SU-DHL-6 (cell line): ENCODE data around the gene ENTR1.

ENCODE experiments used
- H2AFZ ChIP-seq: fragments of 200-600 bp; sonication (generic); 2 replicates; pipeline ENCODE4 v1.6.1; 2014; ENCODE audit warnings: low read depth, mild to moderate bottlenecking, moderate library complexity, mixed read lengths, antibody characterized with exemption, low read length; ENCODE audit not compliant: severe bottlenecking
- H3F3A ChIP-seq: fragments of 200-600 bp; shearing (Covaris generic); 2 replicates; pipeline ENCODE4 v1.6.0; 2016; ENCODE audit warnings: antibody characterized with exemption, mild to moderate bottlenecking; ENCODE audit not compliant: insufficient read depth
- H3K27ac ChIP-seq: fragments of 200-600 bp; sonication (generic); 2 replicates; pipeline ENCODE4 v1.5.1; 2016; ENCODE audit warnings: low read depth, mild to moderate bottlenecking, low read length, moderate library complexity, mixed read lengths
- H3K27me3 ChIP-seq: fragments of 200-600 bp; sonication (generic), shearing (Covaris generic); 2 replicates; pipeline ENCODE4 v1.6.0; 2014; ENCODE audit warnings: mild to moderate bottlenecking, low read length
- H3K36me3 ChIP-seq: fragments of 200-600 bp; sonication (generic); 2 replicates; pipeline ENCODE4 v1.6.1; 2014; ENCODE audit warnings: mild to moderate bottlenecking, low read length, mixed read lengths
- H3K4me2 ChIP-seq: fragments of 300-600, 200-600 bp; shearing (Covaris generic), sonication (generic); 2 replicates; pipeline ENCODE4 v1.6.0; 2014; ENCODE audit warnings: low read length, low read depth, mild to moderate bottlenecking; ENCODE audit not compliant: poor library complexity, severe bottlenecking
- H3K4me3 ChIP-seq: fragments of 200-600 bp; sonication (generic); 2 replicates; pipeline ENCODE4 v1.5.1; 2014; ENCODE audit warnings: antibody characterized with exemption, low read length, mild to moderate bottlenecking, mixed read lengths; ENCODE audit not compliant: insufficient read depth, poor library complexity, severe bottlenecking
- H3K79me2 ChIP-seq: fragments of 200-600 bp; sonication (generic); 2 replicates; pipeline ENCODE4 v1.6.1; 2014; ENCODE audit warnings: mild to moderate bottlenecking, low read length, moderate library complexity; ENCODE audit not compliant: insufficient read depth
- H3K9ac ChIP-seq: fragments of 200-600 bp; sonication (generic); 2 replicates; pipeline ENCODE4 v1.7.0; 2014; ENCODE audit warnings: mild to moderate bottlenecking, low read length
- H3K9me2 ChIP-seq: fragments of 200-600 bp; sonication (generic); replicated peaks from 2 replicates; pipeline ENCODE4 v1.6.1; 2014; ENCODE audit warnings: low read length; ENCODE audit not compliant: insufficient read depth
- H3K9me3 ChIP-seq: fragments of 200-600 bp; sonication (generic); 2 replicates; pipeline ENCODE4 v1.6.1; 2014; ENCODE audit warnings: low read length, mixed read lengths; ENCODE audit not compliant: insufficient read depth
- H4K20me1 ChIP-seq: fragments of 200-600 bp; sonication (generic); 2 replicates; pipeline ENCODE4 v1.6.1; 2014; ENCODE audit warnings: low read depth, mild to moderate bottlenecking, antibody characterized with exemption, low read length, moderate library complexity, mixed read lengths
- CTCF ChIP-seq: fragments of 200-600 bp; sonication (generic); IDR thresholded peaks from one replicate; pipeline ENCODE4 v1.5.1; 2017; ENCODE audit warnings: antibody characterized with exemption, mild to moderate bottlenecking, low read length, moderate library complexity; ENCODE audit not compliant: insufficient read depth, poor library complexity, severe bottlenecking
- EZH2phosphoT487 ChIP-seq: fragments of 200-600 bp; sonication (generic), shearing (Covaris generic); conservative IDR thresholded peaks from 2 replicates; pipeline ENCODE4 v1.6.1; 2018; ENCODE audit warnings: mild to moderate bottlenecking, antibody characterized with exemption, low read length, moderate library complexity, mixed read lengths

ENTR1 gene

GRCh38 chr9:136433043-136433715 is 22.8 kb upstream of the ENTR1 start:
- TF ChIP-seq EZH2phosphoT487 (no peak), CTCF (no peak)
- H3K36me3 ChIP-seq, result no peaks in the 10 kb centered on the region
- H3K27me3 ChIP-seq, result no peaks in the 10 kb centered on the region
- no peak overlapping the region for H2AFZ ChIP-seq
- no peak overlapping the region for H3K27ac ChIP-seq
- H3K4me2 ChIP-seq, result no peak overlapping the region
- H3K9ac ChIP-seq, result no peak overlapping the region
- H3K9me2 ChIP-seq, result no peaks in the 10 kb centered on the region
- no peak overlapping the region for H3K4me3 ChIP-seq
- H4K20me1 ChIP-seq, result no peaks in the 10 kb centered on the region
- H3K79me2 ChIP-seq, result peaks cover 16% of the 10 kb centered on the region
- H3K9me3 ChIP-seq, result no peaks in the 10 kb centered on the region
- no peaks in the 10 kb centered on the region for H3F3A ChIP-seq

GRCh38 chr9:136432591-136432990 is 22.2 kb upstream of the ENTR1 start:
- Histone ChIP-seq H4K20me1 (no peaks in the 10 kb centered on the region), H3K9me3 (no peaks in the 10 kb centered on the region), H3K4me2 (no peak overlapping the region), H3F3A (no peaks in the 10 kb centered on the region), H3K79me2 (peaks cover 11% of the 10 kb centered on the region), H3K4me3 (no peak overlapping the region), H3K27me3 (no peaks in the 10 kb centered on the region), H3K36me3 (no peaks in the 10 kb centered on the region), H3K27ac (no peak overlapping the region), H3K9me2 (no peaks in the 10 kb centered on the region), H2AFZ (no peak overlapping the region), H3K9ac (no peak overlapping the region)
- TF ChIP-seq CTCF (no peak), EZH2phosphoT487 (no peak)

- H3K9me3 ChIP-seq, result no peaks in the 10 kb centered on the region
- no peaks in the 10 kb centered on the region for H3K36me3 ChIP-seq
- H3K4me2 ChIP-seq, result no peak overlapping the region
- peaks cover 5% of the 10 kb centered on the region for H3K79me2 ChIP-seq
- no peak overlapping the region for H3K4me3 ChIP-seq
- H3K27me3 ChIP-seq, result no peaks in the 10 kb centered on the region
- H3K27ac ChIP-seq, result no peak overlapping the region
- H2AFZ ChIP-seq, result no peak overlapping the region
- no peaks in the 10 kb centered on the region for H3F3A ChIP-seq
- TF ChIP-seq CTCF, result no peak
- no peak for TF ChIP-seq EZH2phosphoT487
- H4K20me1 ChIP-seq, result no peaks in the 10 kb centered on the region
- no peaks in the 10 kb centered on the region for H3K9me2 ChIP-seq
- no peak overlapping the region for H3K9ac ChIP-seq
These were observed 21.5 kb upstream of the ENTR1 start for GRCh38 chr9:136431782-136432350.
